Hematopoietic multipotent progenitor cell treated with erythropoietin and hydrocortisone succinate and interleukin-3 and kit ligand, for 17 days (in vitro differentiated cells): ENCODE data around the gene CLEC14A.

Source experiments
- DNase-seq: peaks from one replicate; pipeline ENCODE4 v3.0.0-alpha.2; 2015; ENCODE audit warnings: low spot score

CLEC14A gene

GRCh38 chr14:38205949-38206665 is 49.8 kb downstream of the CLEC14A start:
- no peak for DNase-seq

GRCh38 chr14:38205119-38205813 is 50.6 kb downstream of the CLEC14A start:
- no peak for DNase-seq

- DNase-seq = no peak
Observed at GRCh38 chr14:38204719-38205115, 51.2 kb downstream of the CLEC14A start.
